Measurements from ENCODE around the gene TSPEAR.

DNA sequence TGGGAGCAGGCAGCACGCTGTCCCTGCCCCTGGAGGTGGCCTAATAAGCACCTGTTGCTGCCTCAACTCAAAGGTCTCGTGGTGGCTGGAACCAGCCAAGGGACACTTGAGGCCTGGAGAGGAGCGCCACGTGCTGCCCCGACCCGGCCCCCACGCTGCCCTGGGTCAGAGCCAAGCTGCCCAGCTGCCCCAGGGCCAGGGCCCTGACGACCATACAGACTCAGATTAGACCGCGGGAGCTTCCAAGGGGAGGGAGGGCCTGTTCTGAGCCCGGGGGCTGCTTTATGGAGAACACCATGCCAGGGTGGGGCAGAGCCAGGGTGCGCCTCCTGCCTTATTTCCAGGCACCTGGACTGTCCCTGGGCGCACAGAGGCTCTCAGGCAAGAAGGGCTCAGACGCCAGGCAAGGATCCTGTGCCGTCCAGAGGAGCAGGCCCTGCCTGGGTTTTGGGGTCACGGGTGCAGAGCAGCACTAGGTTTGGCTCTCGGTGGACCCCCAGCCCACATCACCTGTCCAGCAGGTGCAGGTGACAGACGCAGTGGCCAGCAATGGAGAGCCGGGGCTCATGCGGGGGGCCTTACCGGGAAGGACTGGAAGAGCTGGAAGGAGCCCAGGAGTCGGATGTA is 190.0 kb downstream of the TSPEAR start:
- TF ChIP-seq, protein P1, sequence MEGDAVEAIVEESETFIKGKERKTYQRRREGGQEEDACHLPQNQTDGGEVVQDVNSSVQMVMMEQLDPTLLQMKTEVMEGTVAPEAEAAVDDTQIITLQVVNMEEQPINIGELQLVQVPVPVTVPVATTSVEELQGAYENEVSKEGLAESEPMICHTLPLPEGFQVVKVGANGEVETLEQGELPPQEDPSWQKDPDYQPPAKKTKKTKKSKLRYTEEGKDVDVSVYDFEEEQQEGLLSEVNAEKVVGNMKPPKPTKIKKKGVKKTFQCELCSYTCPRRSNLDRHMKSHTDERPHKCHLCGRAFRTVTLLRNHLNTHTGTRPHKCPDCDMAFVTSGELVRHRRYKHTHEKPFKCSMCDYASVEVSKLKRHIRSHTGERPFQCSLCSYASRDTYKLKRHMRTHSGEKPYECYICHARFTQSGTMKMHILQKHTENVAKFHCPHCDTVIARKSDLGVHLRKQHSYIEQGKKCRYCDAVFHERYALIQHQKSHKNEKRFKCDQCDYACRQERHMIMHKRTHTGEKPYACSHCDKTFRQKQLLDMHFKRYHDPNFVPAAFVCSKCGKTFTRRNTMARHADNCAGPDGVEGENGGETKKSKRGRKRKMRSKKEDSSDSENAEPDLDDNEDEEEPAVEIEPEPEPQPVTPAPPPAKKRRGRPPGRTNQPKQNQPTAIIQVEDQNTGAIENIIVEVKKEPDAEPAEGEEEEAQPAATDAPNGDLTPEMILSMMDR (IDR thresholded peaks at IDR 0.05) = no peak
- TF ChIP-seq POLR2A (IDR thresholded peaks at IDR 0.05) = no peak

Data from right lobe of liver (tissue), 4 donors.